HTR-8/SVneo (cell line): ENCODE data around the gene WFIKKN1.
A peak's percentile ranks its signal among the peaks of the same experiment; 100 is the strongest.

Experiments used
- DNase-seq: peaks from one replicate; pipeline ENCODE4 v3.0.0; 2011; ENCODE audit warnings: low spot score, mixed read lengths; ENCODE audit not compliant: insufficient read length
- FAIRE-seq: peaks from 2 replicates; lab custom pipeline; 2011; peaks lifted over from hg19 to GRCh38; lab: Jason Lieb, UNC

Gene WFIKKN1

GRCh38 chr16:634051-634670 lies 3.4 kb downstream of the WFIKKN1 start:
- DNase-seq (no peak), FAIRE-seq (no peak)

- DNase-seq (no peak), FAIRE-seq (peak; percentile 26)
These were observed 4.2 kb downstream of the WFIKKN1 start for GRCh38 chr16:634996-635395.

- no peak for FAIRE-seq
- no peak for DNase-seq
These were observed 4.9 kb downstream of the WFIKKN1 start for GRCh38 chr16:635573-636205.

GRCh38 chr16:636206-637080 lies 5.7 kb downstream of the WFIKKN1 start, which contains the start of gene METTL26:
TSS of gene METTL26 (minus strand) at chr16:636305. CDS start at chr16:636290, 15 bp downstream.
- DNase-seq: peak; percentile 95
- peak; percentile 97 for FAIRE-seq

- DNase-seq: peak; percentile 97
- FAIRE-seq: peak; percentile 26
These were observed 6.6 kb downstream of the WFIKKN1 start for GRCh38 chr16:637081-638018.

GRCh38 chr16:638034-638543 lies 7.3 kb downstream of the WFIKKN1 start:
- no peak for DNase-seq
- FAIRE-seq: no peak

- DNase-seq: no peak
- FAIRE-seq: no peak
These were observed 8.1 kb downstream of the WFIKKN1 start for GRCh38 chr16:638836-639235.

GRCh38 chr16:640614-641013 lies 9.8 kb downstream of the WFIKKN1 start:
- no peak for FAIRE-seq
- DNase-seq: no peak

GRCh38 chr16:641326-642188 lies 10.8 kb downstream of the WFIKKN1 start, which contains the start of gene MCRIP2:
TSS of gene MCRIP2 (plus strand) at chr16:641828. CDS start at chr16:641992, 164 bp downstream.
- peak; percentile 95 for FAIRE-seq

GRCh38 chr16:642189-643049 lies 11.6 kb downstream of the WFIKKN1 start:
- DNase-seq (no peak), FAIRE-seq (no peak)

More at GRCh38 chr16:641326-642188, 10.8 kb downstream of the WFIKKN1 start, which contains the start of gene MCRIP2:
- DNase-seq: peak; percentile 85

- DNase-seq (no peak), FAIRE-seq (no peak)
These were observed 12.2 kb downstream of the WFIKKN1 start for GRCh38 chr16:643050-643368.

- FAIRE-seq (no peak), DNase-seq (no peak)
These were observed 13.8 kb downstream of the WFIKKN1 start for GRCh38 chr16:644556-644955.

GRCh38 chr16:645852-646678 lies 15.3 kb downstream of the WFIKKN1 start:
- DNase-seq (no peak), FAIRE-seq (no peak)

- FAIRE-seq: no peak
- DNase-seq: no peak
These were observed 15.9 kb downstream of the WFIKKN1 start for GRCh38 chr16:646679-647172.

GRCh38 chr16:647173-647902 lies 16.6 kb downstream of the WFIKKN1 start:
- no peak for DNase-seq
- FAIRE-seq: no peak
